Parathyroid adenoma (tissue), 2 donors: ENCODE data around the gene RNU4-1.
"Not testable (repeated sequence)": the region's sequence is repeated elsewhere in the genome, so short reads cannot be mapped to it uniquely, and the experiment has no call there.

ENCODE experiments used
- H2AFZ ChIP-seq: fragments of 300-600 bp; sonication (generic); one replicate; pipeline ENCODE4 v1.7.0; 2017; ENCODE audit warnings: antibody characterized with exemption, mild to moderate bottlenecking
- H3K27ac ChIP-seq: fragments of 300-600 bp; sonication (generic); one replicate; pipeline ENCODE4 v1.7.0; 2017
- H3K27me3 ChIP-seq: fragments of 300-600 bp; sonication (generic); one replicate; pipeline ENCODE4 v1.7.0; 2017; ENCODE audit warnings: low read length; ENCODE audit not compliant: control insufficient read depth, insufficient read depth
- H3K36me3 ChIP-seq: fragments of 300-600 bp; sonication (generic); one replicate; pipeline ENCODE4 v1.7.0; 2017; ENCODE audit warnings: low read length; ENCODE audit not compliant: control insufficient read depth, insufficient read depth
- H3K4me1 ChIP-seq: fragments of 300-600 bp; sonication (generic); one replicate; pipeline ENCODE4 v1.7.0; 2017; ENCODE audit warnings: control low read depth
- H3K4me2 ChIP-seq: fragments of 300-600 bp; sonication (generic); one replicate; pipeline ENCODE4 v1.7.0; 2017; ENCODE audit warnings: low read length
- H3K4me3 ChIP-seq: fragments of 300-600 bp; sonication (generic); one replicate; pipeline ENCODE4 v1.7.0; 2017; ENCODE audit warnings: low read depth, low read length
- H3K79me2 ChIP-seq: fragments of 300-600 bp; sonication (generic); one replicate; pipeline ENCODE4 v1.7.0; 2017; ENCODE audit warnings: control low read depth
- H3K9ac ChIP-seq: fragments of 300-600 bp; sonication (generic); one replicate; pipeline ENCODE4 v1.7.0; 2017; ENCODE audit warnings: mild to moderate bottlenecking
- H3K9me3 ChIP-seq: fragments of 300-600 bp; sonication (generic); one replicate; pipeline ENCODE4 v1.7.0; 2017; ENCODE audit warnings: low read length; ENCODE audit not compliant: control insufficient read depth
- CTCF ChIP-seq: fragments of 300-600 bp; sonication (generic); IDR thresholded peaks from one replicate; pipeline ENCODE4 v1.7.0; 2017; ENCODE audit warnings: antibody characterized with exemption, mild to moderate bottlenecking
- donor health status: primary hyperparathyroidism.

RNU4-1 gene

GRCh38 chr12:120335447-120335846 is 42.4 kb upstream of the RNU4-1 start:
- H3K9me3 ChIP-seq, H3K36me3 ChIP-seq, H3K9ac ChIP-seq, H3K27me3 ChIP-seq, H3K4me3 ChIP-seq, H3K27ac ChIP-seq, H3K79me2 ChIP-seq, H3K4me1 ChIP-seq, H3K4me2 ChIP-seq: not testable (repeated sequence)
- peak; percentile 64 for TF ChIP-seq CTCF
- H2AFZ ChIP-seq = peak overlapping the region; percentile 40

DNA sequence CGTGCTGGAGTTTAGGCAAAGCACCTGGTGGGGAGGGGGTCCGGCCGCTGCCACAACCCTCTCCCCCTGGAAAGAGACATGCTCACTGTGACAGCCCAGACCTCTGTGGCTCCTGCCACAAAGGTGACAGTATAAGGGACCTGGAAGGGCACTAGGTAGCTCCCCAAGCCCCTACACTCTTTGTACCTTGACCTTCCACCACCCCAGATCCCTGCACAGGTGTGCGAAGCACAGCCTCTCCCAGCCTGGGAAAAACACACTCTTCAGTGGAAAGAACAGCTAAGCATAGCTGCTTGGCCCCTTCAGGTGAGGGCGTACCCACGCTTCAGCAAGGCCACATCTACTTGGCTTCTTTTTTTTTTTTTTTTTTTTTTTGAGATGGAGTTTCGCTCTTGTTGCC is 39.5 kb upstream of the RNU4-1 start:
- no peak for TF ChIP-seq CTCF
- no peaks in the 10 kb centered on the region for H3K36me3 ChIP-seq
- no peak overlapping the region for H2AFZ ChIP-seq
- no peak overlapping the region for H3K4me3 ChIP-seq
- no peaks in the 10 kb centered on the region for H3K27me3 ChIP-seq
- no peaks in the 10 kb centered on the region for H3K79me2 ChIP-seq
- no peak overlapping the region for H3K4me2 ChIP-seq
- H3K9me3 ChIP-seq = no peaks in the 10 kb centered on the region
- H3K9ac ChIP-seq = no peak overlapping the region
- no peaks in the 10 kb centered on the region for H3K4me1 ChIP-seq
- no peak overlapping the region for H3K27ac ChIP-seq

DNA sequence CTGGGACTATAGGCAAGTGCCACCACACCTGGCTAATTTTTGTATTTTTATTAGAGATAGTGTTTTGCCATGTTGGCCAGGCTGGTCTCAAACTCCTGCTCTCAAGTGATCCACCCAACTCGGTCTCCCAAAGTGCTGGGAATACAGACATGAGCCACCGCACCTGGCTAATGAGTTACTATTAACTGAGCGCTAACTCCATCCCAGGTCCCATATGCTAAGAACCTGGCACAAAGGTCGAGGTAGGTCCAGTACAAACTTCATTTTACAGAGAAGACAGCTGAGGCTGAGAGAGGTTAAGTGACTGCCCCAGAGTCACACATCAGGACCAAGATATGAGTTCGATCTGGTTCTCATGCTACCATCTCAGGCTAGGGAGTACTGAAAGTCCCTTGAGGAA is 39.0 kb upstream of the RNU4-1 start:
- H3K36me3 ChIP-seq = no peaks in the 10 kb centered on the region
- no peaks in the 10 kb centered on the region for H3K4me1 ChIP-seq
- no peak overlapping the region for H3K4me3 ChIP-seq
- no peak overlapping the region for H3K4me2 ChIP-seq
- no peak overlapping the region for H3K9ac ChIP-seq
- H3K9me3 ChIP-seq = no peaks in the 10 kb centered on the region
- no peaks in the 10 kb centered on the region for H3K79me2 ChIP-seq
- no peaks in the 10 kb centered on the region for H3K27me3 ChIP-seq
- no peak overlapping the region for H2AFZ ChIP-seq
- no peak for TF ChIP-seq CTCF
- no peak overlapping the region for H3K27ac ChIP-seq

DNA sequence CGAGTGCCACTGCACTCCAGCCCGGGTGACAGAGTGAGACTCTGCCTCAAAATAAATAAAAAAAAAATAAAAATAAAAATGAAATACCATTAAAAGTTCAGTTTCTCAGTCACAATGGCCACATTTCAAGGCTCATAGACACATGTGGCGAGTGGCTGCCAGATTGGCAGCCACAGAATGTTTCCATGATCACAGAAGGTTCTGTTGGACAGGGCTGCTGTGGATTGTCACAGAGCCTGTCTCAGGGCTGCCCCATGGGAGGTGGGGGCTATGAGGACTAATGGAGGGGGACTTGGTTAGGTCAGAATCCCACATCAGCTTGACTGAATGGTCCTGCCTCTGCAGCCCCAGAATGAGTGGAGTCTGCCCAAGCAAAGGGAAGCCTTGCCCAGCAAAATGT is 38.4 kb upstream of the RNU4-1 start:
- Histone ChIP-seq H3K4me2 (no peak overlapping the region), H3K27ac (no peak overlapping the region), H2AFZ (no peak overlapping the region), H3K4me1 (no peaks in the 10 kb centered on the region), H3K9me3 (no peaks in the 10 kb centered on the region), H3K4me3 (no peak overlapping the region), H3K36me3 (no peaks in the 10 kb centered on the region), H3K79me2 (no peaks in the 10 kb centered on the region), H3K9ac (no peak overlapping the region), H3K27me3 (no peaks in the 10 kb centered on the region)
- no peak for TF ChIP-seq CTCF

DNA sequence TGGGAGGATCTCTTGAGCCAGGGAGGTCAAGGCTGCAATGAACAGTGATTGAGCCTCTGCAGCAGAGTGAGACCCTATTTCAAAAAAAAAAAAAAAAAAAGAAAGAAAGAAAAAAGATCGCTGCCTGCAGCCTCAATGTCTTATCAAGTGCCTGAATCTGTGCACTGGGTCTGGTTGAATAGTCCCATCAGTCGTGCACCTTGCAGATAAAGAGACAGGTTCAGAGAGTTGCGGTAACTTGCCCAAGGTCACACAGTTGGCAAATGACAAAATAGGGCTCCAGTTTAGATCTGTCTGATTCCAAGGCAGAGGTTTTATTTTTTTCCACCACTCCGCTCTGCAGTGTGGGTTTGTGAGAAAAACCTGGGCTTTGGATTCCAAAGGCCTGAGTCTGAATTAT is 35.2 kb upstream of the RNU4-1 start:
- Histone ChIP-seq H3K27ac (no peak overlapping the region), H3K9me3 (no peaks in the 10 kb centered on the region), H3K79me2 (no peaks in the 10 kb centered on the region), H3K27me3 (no peaks in the 10 kb centered on the region), H3K9ac (no peak overlapping the region), H3K4me1 (no peaks in the 10 kb centered on the region), H3K36me3 (no peaks in the 10 kb centered on the region), H3K4me3 (no peak overlapping the region), H2AFZ (no peak overlapping the region), H3K4me2 (no peak overlapping the region)
- no peak for TF ChIP-seq CTCF
